Measurements from ENCODE around the gene GHITM.

DNA sequence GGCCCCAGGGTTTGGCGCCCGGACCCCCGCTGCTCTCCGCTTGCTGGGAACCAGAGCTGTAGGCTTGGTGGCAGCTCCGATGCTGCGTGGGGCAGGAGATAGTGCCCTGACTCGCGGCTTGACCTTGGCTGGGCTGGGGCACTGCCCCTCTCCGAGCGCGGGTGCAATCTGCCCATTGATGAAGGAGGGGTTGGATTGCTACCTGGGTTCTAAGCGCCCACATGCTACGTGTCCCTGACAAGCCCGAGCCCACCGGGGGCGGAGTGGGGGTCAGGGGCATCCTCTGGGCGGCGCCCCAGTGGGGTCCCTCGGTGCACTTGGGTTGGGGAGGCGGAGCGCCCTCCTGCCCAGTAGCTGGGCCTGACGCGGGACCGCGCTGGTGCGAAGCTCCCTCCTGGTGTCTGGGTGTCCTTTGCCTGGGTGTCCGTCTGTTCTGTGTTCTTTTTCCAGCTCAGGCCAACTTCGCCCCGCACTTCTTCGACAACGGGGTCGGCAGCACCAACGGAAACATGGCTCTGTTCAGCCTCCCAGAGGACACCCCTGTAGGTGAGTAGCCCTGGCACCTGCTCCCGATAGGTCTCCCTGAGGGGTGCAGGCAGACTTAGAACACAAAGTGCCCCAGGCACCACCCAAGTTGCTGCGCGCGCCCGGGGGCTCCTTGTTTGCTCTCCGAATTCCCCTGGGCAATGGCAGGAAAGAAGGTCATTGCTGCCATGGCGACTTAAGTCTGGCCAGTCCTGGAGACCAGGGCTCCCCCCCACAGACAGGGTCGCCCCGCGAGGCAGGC, 55.9 kb downstream of the GHITM start:
- TF ChIP-seq, protein P1, sequence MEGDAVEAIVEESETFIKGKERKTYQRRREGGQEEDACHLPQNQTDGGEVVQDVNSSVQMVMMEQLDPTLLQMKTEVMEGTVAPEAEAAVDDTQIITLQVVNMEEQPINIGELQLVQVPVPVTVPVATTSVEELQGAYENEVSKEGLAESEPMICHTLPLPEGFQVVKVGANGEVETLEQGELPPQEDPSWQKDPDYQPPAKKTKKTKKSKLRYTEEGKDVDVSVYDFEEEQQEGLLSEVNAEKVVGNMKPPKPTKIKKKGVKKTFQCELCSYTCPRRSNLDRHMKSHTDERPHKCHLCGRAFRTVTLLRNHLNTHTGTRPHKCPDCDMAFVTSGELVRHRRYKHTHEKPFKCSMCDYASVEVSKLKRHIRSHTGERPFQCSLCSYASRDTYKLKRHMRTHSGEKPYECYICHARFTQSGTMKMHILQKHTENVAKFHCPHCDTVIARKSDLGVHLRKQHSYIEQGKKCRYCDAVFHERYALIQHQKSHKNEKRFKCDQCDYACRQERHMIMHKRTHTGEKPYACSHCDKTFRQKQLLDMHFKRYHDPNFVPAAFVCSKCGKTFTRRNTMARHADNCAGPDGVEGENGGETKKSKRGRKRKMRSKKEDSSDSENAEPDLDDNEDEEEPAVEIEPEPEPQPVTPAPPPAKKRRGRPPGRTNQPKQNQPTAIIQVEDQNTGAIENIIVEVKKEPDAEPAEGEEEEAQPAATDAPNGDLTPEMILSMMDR (IDR thresholded peaks at IDR 0.05): no peak
- TF ChIP-seq POLR2AphosphoS5 (IDR thresholded peaks at IDR 0.05; ENCODE audit: insufficient read depth in 1 of 2, low read depth in 1 of 2): no peak

Data from vagina (tissue), 2 donors.